ENCODE results near the gene MDM2.

MDM2 gene

DNA sequence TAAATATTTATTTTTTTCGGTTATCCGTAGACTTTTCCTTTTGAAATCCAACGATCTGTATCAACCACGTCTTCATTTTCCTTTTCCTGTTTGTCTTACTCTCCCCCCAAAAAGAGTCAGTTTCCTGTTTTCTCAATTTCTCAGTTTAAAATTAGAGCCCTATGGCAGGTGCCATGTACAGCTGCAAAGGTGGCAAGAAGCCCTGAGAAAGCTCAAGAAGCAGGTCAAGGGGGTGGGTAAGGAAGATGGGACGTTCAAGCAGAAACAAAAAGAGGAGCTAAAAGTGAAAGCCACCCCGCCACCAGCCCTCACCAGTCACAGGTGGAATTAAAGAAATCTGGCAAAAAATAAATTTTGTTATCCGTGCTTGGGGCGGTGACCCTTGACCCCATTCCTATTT is 35.3 kb upstream of the MDM2 start:
- H4K20me1 ChIP-seq (ENCODE audit: insufficient read depth): no peaks in the 10 kb centered on the region
- H3K36me3 ChIP-seq (ENCODE audit: insufficient read depth): no peaks in the 10 kb centered on the region
- H3K4me3 ChIP-seq (IDR thresholded peaks at IDR 0.05; ENCODE audit: insufficient read depth, low read depth, low read length): no peak overlapping the region
- no peaks in the 10 kb centered on the region for H3K4me1 ChIP-seq (ENCODE audit: low read depth, poor library complexity, severe bottlenecking)
- no peak overlapping the region for H3K27ac ChIP-seq
- H3K79me2 ChIP-seq (ENCODE audit: insufficient read depth, low read depth): no peaks in the 10 kb centered on the region
- no peak overlapping the region for H3K4me2 ChIP-seq
- H3K27me3 ChIP-seq (ENCODE audit: insufficient read depth, low read depth): no peaks in the 10 kb centered on the region
- H2AFZ ChIP-seq (ENCODE audit: low read depth): no peak overlapping the region
- H3K9ac ChIP-seq: no peak overlapping the region
- TF ChIP-seq, protein P1, sequence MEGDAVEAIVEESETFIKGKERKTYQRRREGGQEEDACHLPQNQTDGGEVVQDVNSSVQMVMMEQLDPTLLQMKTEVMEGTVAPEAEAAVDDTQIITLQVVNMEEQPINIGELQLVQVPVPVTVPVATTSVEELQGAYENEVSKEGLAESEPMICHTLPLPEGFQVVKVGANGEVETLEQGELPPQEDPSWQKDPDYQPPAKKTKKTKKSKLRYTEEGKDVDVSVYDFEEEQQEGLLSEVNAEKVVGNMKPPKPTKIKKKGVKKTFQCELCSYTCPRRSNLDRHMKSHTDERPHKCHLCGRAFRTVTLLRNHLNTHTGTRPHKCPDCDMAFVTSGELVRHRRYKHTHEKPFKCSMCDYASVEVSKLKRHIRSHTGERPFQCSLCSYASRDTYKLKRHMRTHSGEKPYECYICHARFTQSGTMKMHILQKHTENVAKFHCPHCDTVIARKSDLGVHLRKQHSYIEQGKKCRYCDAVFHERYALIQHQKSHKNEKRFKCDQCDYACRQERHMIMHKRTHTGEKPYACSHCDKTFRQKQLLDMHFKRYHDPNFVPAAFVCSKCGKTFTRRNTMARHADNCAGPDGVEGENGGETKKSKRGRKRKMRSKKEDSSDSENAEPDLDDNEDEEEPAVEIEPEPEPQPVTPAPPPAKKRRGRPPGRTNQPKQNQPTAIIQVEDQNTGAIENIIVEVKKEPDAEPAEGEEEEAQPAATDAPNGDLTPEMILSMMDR (conservative IDR thresholded peaks at IDR 0.05; ENCODE audit: low read depth, low read length): no peak

DNA sequence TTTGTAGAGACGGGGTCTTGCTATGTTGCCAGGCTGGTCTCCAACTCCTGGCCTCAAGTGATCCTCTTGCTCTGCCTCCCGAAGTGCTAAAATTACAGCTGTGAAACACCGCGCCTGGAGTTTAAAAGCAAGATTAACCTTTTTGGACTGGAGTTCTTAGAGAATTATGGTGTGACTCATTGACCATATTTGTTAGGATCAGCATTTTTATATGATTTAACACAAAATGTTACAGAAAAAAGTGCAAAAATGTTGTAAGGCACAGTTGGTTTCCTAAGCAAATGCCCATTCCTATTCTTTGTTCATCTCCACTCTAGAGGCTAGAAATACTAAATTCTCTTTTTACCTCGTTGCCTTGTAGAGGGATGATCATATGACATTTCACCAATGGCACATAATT is 34.4 kb upstream of the MDM2 start:
- Histone ChIP-seq H3K4me3 (IDR thresholded peaks at IDR 0.05; ENCODE audit: insufficient read depth, low read depth, low read length) (no peak overlapping the region), H3K9ac (no peak overlapping the region), H3K4me1 (ENCODE audit: low read depth, poor library complexity, severe bottlenecking) (no peaks in the 10 kb centered on the region), H3K27ac (no peak overlapping the region), H3K36me3 (ENCODE audit: insufficient read depth) (no peaks in the 10 kb centered on the region), H3K79me2 (ENCODE audit: insufficient read depth, low read depth) (no peaks in the 10 kb centered on the region), H2AFZ (ENCODE audit: low read depth) (no peak overlapping the region), H4K20me1 (ENCODE audit: insufficient read depth) (no peaks in the 10 kb centered on the region), H3K4me2 (no peak overlapping the region), H3K27me3 (ENCODE audit: insufficient read depth, low read depth) (no peaks in the 10 kb centered on the region)
- TF ChIP-seq, protein P1 (conservative IDR thresholded peaks at IDR 0.05; ENCODE audit: low read depth, low read length): no peak

DNA sequence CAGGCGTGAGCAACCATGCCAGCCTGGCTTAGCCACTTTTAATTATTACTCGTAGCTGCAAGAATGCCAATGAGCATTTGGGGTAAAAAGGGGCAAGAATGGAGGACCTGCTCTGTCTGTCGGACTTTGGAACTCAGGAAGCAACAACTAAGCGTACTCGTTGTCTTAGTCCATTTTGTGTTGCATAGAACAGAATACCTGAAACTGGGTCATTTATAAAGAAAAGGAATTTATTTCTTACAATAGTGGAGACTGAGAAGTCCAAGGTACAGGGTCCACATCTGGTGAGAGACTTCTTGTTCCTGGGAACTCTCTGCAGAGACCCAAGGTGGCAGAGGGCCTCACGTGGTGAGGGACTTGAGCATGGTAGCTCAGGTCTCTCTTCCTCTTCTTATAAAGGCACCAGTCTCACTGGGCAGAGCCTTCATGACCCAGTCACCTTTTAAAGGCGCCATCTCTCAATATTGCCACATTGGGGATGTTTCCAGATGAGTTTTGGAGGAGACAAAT is 32.8 kb upstream of the MDM2 start:
- H3K27ac ChIP-seq: no peak overlapping the region
- no peaks in the 10 kb centered on the region for H3K27me3 ChIP-seq (ENCODE audit: insufficient read depth, low read depth)
- H3K4me1 ChIP-seq (ENCODE audit: low read depth, poor library complexity, severe bottlenecking): peaks cover 4% of the 10 kb centered on the region
- H3K9ac ChIP-seq: no peak overlapping the region
- no peaks in the 10 kb centered on the region for H4K20me1 ChIP-seq (ENCODE audit: insufficient read depth)
- no peak overlapping the region for H3K4me2 ChIP-seq
- H3K4me3 ChIP-seq (IDR thresholded peaks at IDR 0.05; ENCODE audit: insufficient read depth, low read depth, low read length): no peak overlapping the region
- TF ChIP-seq, protein P1 (conservative IDR thresholded peaks at IDR 0.05; ENCODE audit: low read depth, low read length): no peak
- no peaks in the 10 kb centered on the region for H3K79me2 ChIP-seq (ENCODE audit: insufficient read depth, low read depth)
- H2AFZ ChIP-seq (ENCODE audit: low read depth): no peak overlapping the region
- no peaks in the 10 kb centered on the region for H3K36me3 ChIP-seq (ENCODE audit: insufficient read depth)

DNA sequence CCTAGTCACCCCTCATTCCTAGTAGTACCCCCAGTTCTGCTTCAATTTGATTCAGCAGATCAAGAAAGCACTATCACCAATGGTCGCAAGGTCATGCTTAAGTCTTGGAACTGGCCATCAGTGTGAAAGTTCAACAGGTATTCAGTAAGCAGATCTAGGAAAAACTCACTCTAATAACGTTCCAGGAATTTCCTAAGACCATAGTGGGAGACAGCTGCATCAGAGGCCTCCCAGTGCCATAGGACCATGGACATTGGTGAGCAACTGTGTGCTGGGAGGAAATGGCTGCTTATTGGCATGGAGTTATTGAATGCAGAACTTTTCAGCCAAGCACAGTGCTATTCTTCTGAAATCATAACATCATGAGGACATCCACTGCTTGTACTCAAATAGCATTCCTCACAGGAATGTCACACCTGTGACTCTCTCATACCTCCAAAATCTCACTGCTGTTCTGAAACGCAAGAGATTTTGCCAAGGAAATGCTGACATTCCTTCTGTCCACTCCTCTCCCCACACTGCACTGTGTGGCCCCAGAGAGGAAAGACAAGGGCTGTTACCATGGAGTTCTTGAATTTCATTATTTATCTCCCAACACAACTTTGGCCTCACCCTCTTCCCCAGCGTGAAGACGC is 30.9 kb upstream of the MDM2 start:
- H4K20me1 ChIP-seq (ENCODE audit: insufficient read depth): no peaks in the 10 kb centered on the region
- H3K4me2 ChIP-seq: no peak overlapping the region
- no peak overlapping the region for H2AFZ ChIP-seq (ENCODE audit: low read depth)
- H3K4me3 ChIP-seq (IDR thresholded peaks at IDR 0.05; ENCODE audit: insufficient read depth, low read depth, low read length): no peak overlapping the region
- no peaks in the 10 kb centered on the region for H3K36me3 ChIP-seq (ENCODE audit: insufficient read depth)
- peaks cover 4% of the 10 kb centered on the region for H3K4me1 ChIP-seq (ENCODE audit: low read depth, poor library complexity, severe bottlenecking)
- no peaks in the 10 kb centered on the region for H3K27me3 ChIP-seq (ENCODE audit: insufficient read depth, low read depth)
- no peaks in the 10 kb centered on the region for H3K79me2 ChIP-seq (ENCODE audit: insufficient read depth, low read depth)
- H3K27ac ChIP-seq: no peak overlapping the region
- TF ChIP-seq, protein P1 (conservative IDR thresholded peaks at IDR 0.05; ENCODE audit: low read depth, low read length): no peak
- no peak overlapping the region for H3K9ac ChIP-seq
